NCI-H446 (cell line): ENCODE data around the gene GINM1.

Experiments
- DNase-seq, 2 experiments: peaks; one replicate each; lab custom pipeline; 2025; lab: John Stamatoyannopoulos, UW

The GINM1 gene

GRCh38 chr6:149593408-149593807, 27.2 kb downstream of the GINM1 start:
- no peak for DNase-seq

GRCh38 chr6:149600508-149600907, 34.3 kb downstream of the GINM1 start:
- no peak for DNase-seq

- DNase-seq: no peak
Measured at GRCh38 chr6:149608381-149608982, 42.3 kb downstream of the GINM1 start.

GRCh38 chr6:149614337-149614736, 48.2 kb downstream of the GINM1 start:
- no peak for DNase-seq

GRCh38 chr6:149615805-149616204, 49.6 kb downstream of the GINM1 start:
- DNase-seq: no peak

- no peak for DNase-seq
Measured at GRCh38 chr6:149627672-149628071, 61.5 kb downstream of the GINM1 start.

- no peak for DNase-seq
Measured at GRCh38 chr6:149628875-149629510, 62.8 kb downstream of the GINM1 start.

GRCh38 chr6:149634315-149634714, 68.1 kb downstream of the GINM1 start:
- DNase-seq: no peak

GRCh38 chr6:149636124-149636523, 69.9 kb downstream of the GINM1 start:
- DNase-seq: no peak
